DMS114 treated with DMSO at 0.1 percent for 48 hours (cell line): ENCODE results near the gene SEMA3E.
"Not testable (repeated sequence)": the region's sequence is repeated elsewhere in the genome, so short reads cannot be mapped to it uniquely, and the experiment has no call there.

ENCODE experiments used
- DNase-seq: peaks from one replicate; lab custom pipeline; 2025; ENCODE audit not compliant: unreplicated experiment; lab: John Stamatoyannopoulos, UW

SEMA3E gene

GRCh38 chr7:83648464-83649241, at the start of gene SEMA3E:
SEMA3E (minus strand) TSS chr7:83649139.
- peak; percentile 15 for DNase-seq

- DNase-seq, result no peak
Measured at GRCh38 chr7:83697804-83698530, 49.0 kb upstream of the SEMA3E start.

GRCh38 chr7:83696101-83696500, 47.2 kb upstream of the SEMA3E start:
- no peak for DNase-seq

- no peak for DNase-seq
Measured at GRCh38 chr7:83695128-83695960, 46.4 kb upstream of the SEMA3E start.

GRCh38 chr7:83693256-83693655, 44.3 kb upstream of the SEMA3E start:
- DNase-seq, result no peak

GRCh38 chr7:83691095-83691494, 42.2 kb upstream of the SEMA3E start:
- no peak for DNase-seq

GRCh38 chr7:83689855-83690254, 40.9 kb upstream of the SEMA3E start:
- no peak for DNase-seq

GRCh38 chr7:83686416-83686815, 37.5 kb upstream of the SEMA3E start:
- DNase-seq, result no peak

GRCh38 chr7:83684928-83685327, 36.0 kb upstream of the SEMA3E start:
- DNase-seq, result no peak

- DNase-seq, result no peak
Measured at GRCh38 chr7:83681200-83681778, 32.4 kb upstream of the SEMA3E start.

GRCh38 chr7:83677180-83677866, 28.4 kb upstream of the SEMA3E start:
- DNase-seq, result no peak

GRCh38 chr7:83673291-83673690, 24.4 kb upstream of the SEMA3E start:
- not testable (repeated sequence) for DNase-seq

GRCh38 chr7:83672157-83672556, 23.2 kb upstream of the SEMA3E start:
- DNase-seq, result no peak

- no peak for DNase-seq
Measured at GRCh38 chr7:83663131-83663530, 14.2 kb upstream of the SEMA3E start.

GRCh38 chr7:83658126-83658525, 9.2 kb upstream of the SEMA3E start:
- DNase-seq, result no peak

- peak; percentile 29 for DNase-seq
Measured at GRCh38 chr7:83655951-83656556, 7.1 kb upstream of the SEMA3E start.

GRCh38 chr7:83652481-83652880, 3.5 kb upstream of the SEMA3E start:
- no peak for DNase-seq

- DNase-seq, result no peak
Measured at GRCh38 chr7:83649701-83650100, 762 bp upstream of the SEMA3E start.

- DNase-seq, result no peak
Measured at GRCh38 chr7:83646027-83646426, 2.9 kb downstream of the SEMA3E start.

- no peak for DNase-seq
Measured at GRCh38 chr7:83643739-83644138, 5.2 kb downstream of the SEMA3E start.
